HG03064 (cell line): ENCODE data around the gene BRMS1.

Source experiments
- ATAC-seq: cut with Tn5 transposase; IDR thresholded peaks from one replicate; pipeline ENCODE4 v1.9.1; 2021; ENCODE audit warnings: low read depth; ENCODE audit not compliant: unreplicated experiment

BRMS1 gene

DNA sequence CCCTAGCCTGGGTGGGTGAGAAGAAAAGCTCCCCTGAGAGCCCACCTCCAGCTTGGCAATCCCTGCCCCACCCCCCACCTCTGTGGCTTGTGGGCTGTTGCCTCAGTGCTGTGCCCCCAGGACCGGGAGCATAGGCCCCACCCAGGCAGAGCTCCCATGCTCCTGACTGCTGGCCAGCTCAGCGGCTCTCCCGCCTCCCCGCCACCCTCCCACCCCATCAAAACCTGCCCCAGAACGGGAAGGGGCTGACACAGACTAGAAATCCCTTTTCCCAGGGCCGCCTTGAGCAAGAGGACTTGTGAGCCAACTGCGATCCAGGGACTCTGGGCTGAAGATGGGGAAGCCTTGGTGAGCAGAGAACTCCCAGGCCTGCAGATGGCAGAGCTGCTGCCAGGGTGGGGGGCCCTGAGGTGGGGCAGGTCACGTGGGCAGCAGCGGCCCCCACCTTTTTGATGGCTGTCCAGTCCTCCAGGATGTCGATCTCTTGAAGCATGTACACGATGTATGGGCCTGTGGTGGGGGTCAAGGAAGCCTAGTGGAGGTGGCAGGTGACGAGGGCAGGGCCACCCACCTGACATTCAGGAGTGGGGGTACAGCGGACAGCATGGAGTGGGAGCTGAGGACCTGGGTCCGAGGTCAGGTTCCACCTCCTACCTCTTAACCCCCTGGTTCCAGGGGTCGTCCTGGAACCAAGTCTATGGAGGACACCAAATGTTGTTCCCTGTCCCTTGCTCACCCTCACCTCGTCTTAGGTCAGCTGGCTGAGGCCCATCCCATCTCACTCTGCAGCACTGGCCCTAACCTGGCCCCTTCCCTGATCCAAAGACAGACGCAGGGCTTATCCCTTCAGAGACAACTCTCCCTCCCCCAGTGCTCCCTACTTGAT is 6.4 kb downstream of the BRMS1 start:
- no peak for ATAC-seq

DNA sequence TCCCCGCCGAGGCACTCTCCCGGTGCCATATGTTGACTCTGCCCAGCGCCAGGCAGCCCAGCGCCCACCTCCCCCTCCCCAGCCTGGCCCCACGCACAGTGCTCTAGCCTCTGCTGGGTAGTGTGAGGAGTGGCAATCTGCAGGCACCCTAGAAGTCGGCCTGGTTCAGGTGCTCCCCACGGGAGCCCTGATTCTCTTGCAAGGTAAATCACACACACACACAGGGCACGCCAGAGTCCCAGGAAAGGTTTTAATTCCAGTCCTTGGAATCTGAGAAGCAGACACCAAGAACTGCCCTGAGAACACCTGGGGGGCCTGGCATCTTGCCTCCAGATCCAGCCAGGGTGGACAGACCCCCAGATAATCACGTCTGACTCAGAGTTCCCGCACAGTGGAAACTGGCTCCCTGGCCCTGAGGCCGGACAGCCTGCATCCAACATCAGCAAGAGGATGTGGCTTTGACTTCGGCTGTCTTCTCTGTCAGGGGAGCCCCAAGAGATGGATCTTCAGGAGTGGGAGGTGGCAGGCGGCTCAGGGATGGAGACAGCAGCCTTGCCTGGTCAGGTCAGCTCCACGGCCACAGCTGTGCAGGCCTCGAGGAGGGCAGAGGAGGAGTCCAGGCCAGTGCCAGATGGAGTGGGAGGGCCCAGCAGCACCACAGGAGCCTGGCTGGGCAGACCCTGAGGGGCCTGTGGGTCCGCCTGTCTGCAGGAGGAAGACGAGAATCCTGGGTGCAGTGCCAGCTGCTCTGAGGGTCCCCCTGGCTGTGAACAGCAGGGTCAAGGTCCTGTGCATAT is 7.6 kb downstream of the BRMS1 start:
- ATAC-seq = no peak

DNA sequence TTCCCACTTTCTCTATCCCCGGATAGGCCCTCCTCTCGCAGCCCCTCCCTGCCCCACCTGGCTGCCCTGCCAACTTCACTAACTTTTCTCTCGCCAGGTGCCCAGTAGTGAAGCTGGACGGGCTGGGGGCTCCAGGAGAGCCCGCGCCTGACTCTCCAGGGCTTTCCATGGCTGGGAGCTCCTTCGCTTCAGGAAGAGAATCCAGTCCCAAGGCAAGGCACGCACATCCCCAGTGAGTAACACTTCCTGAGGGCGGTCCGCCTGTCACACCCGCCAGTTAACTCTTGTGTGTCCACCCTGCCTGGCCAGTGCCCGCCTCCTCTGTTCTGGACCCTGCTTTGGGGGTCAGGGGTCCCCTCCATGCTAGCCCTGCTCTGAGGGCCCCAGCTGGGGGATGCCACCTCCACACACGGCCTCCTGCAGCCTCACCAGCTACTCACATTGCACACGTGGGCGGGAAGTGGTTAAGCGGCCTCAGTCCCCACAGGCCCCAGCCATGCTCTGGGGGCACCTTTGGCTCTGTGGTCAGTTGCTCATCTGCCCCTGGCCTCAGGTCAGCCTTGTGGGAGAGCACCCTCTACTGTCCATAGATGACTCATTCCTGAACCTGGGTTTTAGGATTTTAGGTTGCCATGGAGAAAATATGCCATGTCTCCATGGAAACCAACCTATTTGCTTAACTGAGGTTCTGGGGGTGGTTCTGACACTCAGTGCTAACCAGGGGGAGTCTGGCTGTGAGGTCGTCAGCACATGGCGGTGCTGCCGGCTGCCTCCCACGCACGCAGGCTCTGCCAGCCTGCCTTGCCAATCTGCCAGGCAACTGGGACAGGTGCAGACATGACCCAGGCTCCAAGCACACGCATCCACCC is 8.4 kb downstream of the BRMS1 start, which contains the start of gene RIN1:
TSS of gene RIN1 (minus strand) at position 201 of the 869 bp plus-strand sequence. CDS start at position 169, 32 bp downstream.
- ATAC-seq = no peak

DNA sequence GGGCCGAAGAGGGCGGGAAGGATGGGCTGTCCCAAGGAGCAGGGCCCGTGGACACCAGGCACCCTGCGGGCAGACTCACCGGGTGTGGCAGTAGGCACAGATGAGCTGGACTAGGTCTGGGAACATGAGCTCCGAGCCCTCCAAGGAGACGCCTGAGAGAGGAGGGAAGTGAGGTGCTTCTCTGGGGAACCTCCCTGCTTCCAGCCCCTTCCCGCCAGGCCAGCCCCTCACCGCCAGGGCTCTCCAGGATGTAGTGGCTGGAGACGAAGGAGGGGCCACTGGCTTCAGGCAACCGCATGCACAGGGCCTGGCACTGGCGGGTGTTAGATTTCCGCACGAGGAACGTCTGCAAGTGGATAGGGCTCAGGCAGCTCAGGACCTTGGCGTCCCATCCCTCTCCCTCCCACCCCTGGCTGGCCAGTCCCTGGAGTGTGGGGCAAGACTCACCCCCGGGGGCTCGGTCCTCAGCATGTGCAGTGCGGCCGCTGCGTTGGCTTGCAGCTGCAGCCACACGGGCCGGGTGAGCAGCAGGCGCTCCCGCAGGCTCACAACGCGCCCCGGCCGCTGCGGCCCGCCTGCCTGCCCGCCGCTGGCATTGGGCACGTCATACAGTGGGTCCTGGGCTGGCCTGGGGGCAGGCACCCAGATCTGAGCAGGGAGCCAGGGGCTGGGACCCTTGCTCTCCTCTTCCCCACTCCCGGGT is 9.2 kb downstream of the BRMS1 start:
- no peak for ATAC-seq

DNA sequence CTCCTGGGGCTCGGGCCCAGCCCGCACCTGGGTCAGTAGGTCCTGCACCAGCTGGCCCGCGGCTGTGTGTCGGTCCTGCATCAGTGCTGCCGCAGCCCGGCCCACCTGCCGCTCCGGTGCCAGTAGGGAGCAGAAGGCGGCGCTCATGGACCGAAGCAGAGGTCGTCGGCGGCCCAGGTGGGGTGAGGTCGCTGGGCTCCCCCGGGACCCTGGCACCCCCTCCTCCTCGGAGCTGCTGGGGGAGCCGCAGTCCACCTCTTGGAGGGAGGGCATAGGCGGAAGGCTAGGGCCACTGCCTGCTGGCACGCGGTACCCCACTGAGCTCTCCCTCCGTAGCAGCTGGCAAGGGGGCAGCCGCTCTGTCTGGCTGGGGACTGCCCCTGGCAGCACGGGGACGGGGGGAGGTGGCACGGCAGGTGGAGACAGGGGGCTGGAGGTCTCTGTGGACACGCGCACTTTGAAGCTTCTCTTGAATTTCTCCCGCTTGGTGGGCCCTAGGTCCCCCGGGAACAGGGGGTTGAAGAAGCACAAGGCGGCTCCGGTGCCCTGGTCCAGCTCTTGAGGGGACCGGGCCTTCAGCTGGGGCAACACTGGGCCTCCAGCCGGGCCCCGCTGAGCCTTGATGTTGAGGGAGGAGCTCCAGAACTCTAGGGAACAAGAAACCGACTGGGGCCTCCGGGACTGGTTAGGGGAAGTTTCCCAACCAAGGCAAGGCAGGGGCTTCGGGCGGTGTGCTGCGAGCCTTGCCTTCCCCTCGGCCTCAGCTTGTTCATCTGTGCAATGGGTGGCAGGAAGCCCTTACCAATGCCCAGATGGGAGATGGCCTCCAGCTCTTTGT is 10.1 kb downstream of the BRMS1 start:
- ATAC-seq = no peak

DNA sequence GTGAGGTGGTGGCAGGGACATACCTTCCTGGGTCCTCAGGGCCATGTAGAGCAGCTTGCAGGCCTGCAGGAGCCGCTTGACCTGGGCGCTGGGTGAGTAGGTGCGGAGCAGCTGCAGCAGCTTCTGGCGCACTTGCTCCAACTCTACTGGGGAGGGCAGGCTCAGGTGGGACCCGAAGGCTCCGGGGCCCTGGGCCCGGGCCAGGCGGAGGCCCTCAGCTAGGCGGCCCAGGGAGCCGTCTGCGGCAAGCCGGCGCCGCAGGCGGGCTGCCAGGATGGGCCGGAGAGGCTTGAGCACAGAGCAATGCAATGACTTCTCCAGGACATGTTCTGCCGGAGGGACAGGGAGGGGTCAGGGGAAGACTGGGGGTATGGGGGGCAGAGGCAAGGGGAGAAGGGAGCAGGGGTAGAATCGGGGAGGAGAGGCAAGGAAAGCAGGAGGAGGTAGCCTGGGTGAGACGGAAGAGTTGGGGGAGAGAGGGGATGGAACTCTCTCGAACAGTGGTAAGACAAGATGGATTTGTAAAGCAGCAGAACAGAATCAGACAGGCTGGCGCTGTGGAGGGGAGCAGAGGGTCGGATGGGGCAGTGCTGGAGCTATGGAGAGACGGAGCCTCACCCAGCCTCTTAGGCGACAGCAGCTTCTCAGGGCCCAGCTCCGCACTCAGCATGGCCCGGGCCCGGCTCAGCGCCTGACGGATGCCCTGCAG is 10.9 kb downstream of the BRMS1 start:
- ATAC-seq = no peak

DNA sequence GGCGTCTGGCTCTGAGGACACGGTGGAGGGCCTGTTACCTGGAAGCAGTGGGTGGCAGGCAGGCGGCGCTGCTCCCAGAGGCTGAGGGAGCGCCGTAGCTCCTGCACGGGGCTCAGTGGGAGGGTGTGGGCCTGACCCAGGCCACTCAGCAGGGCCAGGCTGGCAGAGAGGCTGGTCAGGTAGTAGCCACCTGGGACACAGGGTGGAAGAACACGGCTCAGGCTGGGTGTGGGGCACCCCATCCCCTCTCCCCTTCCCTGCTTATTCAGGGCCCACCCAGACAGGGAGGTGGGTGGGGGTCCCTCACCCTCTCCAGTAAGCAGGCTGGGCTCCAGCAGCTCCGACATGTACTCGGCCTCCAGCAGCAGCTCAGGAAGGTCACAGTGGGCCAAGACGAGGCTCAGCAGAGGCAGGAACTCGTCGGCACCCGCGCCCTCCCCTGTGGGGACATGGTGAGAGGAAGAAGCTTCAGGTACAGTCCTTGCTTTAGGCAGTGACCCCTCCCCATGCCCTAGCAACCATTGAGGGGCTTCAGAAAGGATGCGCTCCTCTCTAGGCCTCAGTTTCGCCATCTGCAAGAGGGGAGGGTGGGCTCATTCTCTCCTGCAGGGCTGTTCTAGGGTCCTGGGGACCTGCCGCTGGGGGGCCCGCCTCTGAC is 11.6 kb downstream of the BRMS1 start:
- no peak for ATAC-seq

DNA sequence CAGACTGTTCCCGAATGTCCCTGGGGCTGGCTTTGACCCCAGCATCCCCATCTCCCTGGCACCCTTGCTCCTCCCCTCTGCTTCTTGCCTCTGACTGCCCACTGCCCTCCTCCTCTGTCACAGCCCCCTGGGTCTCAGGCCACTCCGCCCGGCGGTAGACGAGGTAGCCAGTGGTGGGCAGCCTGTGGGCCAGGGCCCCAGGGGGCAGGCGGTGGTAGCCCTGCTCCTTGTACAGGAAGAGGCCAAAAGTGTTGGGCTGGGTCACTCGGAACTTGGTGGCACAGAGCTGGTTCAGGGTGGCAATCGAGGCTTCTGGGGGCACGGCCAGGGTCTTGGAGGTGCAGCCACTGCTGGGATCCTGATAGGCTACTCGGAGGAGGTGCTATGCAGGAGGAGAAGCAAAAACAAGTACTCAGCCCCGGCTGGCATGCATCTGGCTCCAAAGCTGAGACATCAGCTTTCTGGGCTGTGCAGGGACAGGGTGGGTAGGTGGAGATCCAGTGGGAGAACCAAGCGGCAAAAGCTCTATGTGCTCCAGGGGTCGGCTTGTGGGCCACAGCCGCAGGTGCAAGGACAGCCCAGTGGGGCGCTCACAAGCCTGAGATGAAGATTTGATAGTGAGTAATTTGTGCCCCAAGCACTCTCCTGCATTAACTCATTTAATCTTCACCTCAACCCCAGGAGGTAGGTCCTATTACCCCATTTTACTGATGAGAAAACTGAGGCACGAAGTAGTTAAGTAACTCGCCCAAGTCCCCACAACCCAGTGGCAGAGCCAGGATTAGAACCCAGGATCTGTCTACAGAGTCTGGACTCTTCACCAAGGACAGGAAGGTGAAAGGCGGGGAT is 12.3 kb downstream of the BRMS1 start:
- no peak for ATAC-seq

DNA sequence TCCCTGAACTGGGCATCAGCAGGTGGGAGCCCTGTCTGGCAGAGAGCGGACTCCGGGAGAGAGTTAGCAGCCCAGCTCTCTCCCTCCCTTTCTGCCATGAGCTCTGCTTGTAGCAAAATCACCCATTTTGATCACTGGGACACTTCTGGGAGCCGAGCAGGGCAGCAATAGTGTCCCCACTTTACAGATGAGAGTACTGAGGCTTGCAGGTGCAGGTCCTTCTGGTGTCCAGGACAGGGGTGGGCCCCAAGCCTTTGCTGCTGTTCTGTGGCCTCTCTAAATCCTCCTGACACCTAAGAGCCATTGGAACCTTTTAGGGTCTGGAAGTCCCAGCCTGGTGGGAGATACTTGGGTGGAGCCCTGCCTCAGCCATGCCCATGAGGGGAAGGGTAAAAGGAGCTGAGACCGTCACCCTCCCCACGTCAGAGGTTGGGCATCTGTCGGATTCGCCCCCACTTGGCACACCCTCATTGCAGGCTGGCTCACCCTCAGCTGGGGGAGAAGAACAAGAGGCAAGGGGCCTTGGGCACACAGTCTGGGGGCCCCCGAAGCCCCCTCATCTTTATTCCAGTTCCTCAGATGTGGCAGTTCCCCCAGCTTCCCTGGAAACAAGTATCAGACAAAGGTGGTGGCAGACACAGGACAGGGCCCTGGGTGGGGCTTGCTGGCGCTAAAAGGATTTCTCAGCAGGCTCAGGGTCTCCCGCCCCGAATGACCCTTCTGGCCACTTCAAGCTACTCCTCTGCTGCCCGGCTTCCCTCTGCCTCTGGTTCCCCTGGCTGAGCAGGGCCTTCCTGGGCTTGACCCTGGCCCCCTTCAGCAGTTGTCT is 13.1 kb downstream of the BRMS1 start:
- ATAC-seq = no peak

DNA sequence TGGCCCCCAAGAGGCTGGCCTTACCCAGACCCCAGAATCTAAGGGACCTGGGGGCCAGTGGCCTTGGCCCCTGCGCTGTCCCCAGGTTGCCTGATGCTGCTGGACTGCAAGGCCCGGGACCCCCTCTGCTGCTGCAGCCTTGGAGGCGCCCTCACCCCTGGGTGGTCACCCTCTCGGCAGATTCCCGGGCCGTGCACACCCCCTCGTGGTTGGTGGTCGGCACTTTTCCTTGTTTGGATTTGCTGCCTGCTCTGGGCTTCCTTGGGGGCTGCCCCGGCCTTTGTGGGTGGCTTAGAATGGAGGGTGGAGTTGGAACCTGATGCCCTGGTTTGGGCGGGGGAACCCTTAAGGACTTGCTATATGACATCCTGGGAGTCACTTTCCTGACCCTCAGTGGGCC is 14.0 kb downstream of the BRMS1 start:
- ATAC-seq = no peak

DNA sequence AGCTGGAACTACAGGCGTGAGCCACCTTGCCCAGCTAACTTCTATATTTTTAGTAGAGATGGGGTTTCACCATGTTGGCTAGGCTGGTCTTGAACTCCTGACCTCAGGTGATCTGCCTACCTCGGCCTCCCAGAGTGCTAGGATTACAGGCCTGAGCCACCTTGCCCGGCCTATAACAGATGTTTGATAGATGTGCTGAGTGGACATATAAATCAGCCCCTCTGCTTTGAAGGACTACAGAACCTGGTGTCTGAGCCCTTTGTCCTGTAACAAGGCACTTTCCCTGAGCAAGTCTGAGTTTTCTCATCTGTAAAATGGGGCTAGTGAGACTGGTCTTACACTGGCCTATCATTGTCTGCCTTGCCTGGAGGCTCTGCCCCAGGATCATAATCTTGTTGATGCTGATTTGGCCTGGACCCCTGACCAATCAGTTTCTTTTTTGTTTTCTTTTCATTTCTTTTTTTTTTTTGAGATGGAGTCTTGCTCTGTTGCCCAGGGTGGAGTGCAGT is 15.7 kb downstream of the BRMS1 start:
- no peak for ATAC-seq

DNA sequence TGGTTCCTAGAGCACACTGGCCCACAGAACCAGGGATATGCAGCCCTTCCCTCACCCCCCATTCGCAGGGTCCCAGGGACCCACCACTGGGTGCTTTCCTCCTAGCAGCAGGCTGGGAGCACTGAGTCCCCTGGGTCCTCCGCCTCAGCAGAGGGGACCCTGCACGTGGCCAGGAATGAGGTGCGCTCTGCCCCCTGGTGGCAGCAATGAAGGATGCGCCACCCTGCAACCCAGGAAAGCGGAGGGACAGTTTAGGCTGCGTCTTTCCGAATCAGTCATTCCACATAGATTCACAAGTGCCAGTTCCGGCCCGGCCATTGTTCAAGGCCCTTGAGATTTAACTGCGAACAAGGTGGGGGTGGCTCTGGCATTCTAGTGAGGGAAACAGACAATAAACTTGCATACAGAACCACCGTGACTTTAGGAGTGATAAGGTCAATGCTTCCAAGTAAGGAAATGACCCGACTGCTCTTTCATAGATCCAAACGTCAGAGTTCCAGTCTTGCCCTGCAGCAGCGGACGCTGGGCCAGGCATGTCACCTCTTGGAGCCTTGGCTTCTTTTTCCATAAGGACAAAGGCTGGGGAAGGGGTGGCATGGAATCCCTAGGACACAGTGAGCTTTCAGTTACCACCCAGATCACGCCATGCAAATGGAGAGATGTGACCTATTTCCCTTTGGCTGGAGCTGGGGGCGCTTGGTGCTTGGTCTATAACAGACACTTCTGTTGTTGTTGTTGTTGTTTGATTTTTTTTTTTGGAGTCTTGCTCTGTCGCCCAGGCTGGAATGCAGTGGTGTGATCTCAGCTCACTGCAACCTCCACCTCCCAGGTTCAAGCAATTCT is 16.4 kb downstream of the BRMS1 start:
- no peak for ATAC-seq

DNA sequence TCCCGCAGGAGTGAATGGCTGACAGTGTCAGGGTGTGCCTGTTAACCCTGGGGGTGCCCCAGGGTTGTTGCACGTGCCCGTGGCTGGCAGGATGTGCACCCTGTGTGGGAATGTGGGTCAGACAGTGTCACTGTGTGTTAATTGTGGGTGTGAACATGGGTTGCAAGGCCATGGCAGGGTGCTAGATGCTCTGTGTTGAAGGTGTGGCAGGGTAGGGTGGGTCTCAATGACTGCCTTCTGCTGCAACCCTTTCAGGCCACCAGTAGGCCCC is 16.9 kb downstream of the BRMS1 start:
- ATAC-seq = no peak

DNA sequence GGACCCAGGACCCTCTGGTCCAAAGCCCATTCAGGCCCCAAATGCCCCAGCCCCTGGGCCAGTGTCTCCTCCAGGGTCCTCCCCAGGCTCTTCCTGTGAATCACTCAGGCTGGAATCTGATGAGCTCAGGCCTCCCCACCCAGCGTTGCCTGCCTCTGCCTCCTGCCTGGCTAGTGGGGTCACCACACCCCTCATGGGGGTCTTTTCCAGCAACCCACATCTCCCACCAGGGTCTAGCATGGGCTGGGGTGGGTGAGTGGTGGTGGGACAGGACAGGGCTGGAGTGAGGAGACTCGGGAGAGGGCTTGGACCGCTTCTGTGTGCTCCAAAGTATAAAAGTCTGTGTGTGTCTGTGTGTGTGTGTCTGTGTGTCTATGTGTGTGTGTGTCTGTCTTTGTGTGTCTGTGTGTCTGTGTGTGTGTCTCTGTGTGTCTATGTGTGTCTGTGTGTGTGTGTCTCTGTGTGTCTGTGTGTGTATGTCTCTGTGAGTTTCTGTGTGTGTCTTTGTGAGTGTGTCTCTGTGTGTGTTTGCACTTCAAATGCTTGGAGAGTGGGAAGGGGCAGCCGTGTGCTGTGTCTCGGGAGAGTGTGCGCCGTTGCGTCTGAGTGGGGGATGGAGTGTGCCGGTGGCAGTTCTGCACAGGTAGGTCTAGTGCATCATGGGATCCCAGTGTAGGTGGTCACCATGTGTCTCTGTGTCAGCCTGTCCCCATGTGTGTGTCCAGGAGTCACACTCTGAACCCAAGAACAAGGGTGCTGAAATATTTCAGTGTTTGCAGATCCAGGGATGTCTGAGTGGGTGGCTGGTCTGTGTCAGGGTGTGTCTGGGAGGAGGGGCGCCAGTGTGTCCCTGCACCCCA is 17.5 kb downstream of the BRMS1 start:
- no peak for ATAC-seq
